HuH-7 (cell line): ENCODE results near the gene ANXA7.
"Not testable (repeated sequence)": the region's sequence is repeated elsewhere in the genome, so short reads cannot be mapped to it uniquely, and the experiment has no call there.

Experiments used
- DNase-seq: peaks from one replicate; pipeline ENCODE4 v3.0.0; 2011; ENCODE audit warnings: low spot score

The ANXA7 gene

GRCh38 chr10:73407495-73407894 lies 6.4 kb downstream of the ANXA7 start:
- DNase-seq = no peak

GRCh38 chr10:73406846-73407245 lies 7.0 kb downstream of the ANXA7 start:
- no peak for DNase-seq

GRCh38 chr10:73405556-73405955 lies 8.3 kb downstream of the ANXA7 start:
- DNase-seq = no peak

GRCh38 chr10:73404690-73405089 lies 9.2 kb downstream of the ANXA7 start:
- DNase-seq = no peak

- no peak for DNase-seq
Observed at GRCh38 chr10:73401636-73402035, 12.2 kb downstream of the ANXA7 start.

- no peak for DNase-seq
Observed at GRCh38 chr10:73399063-73399462, 14.8 kb downstream of the ANXA7 start.

GRCh38 chr10:73398024-73398423 lies 15.8 kb downstream of the ANXA7 start:
- no peak for DNase-seq

GRCh38 chr10:73394325-73394724 lies 19.5 kb downstream of the ANXA7 start:
- DNase-seq = not testable (repeated sequence)

GRCh38 chr10:73388228-73388627 lies 25.6 kb downstream of the ANXA7 start:
- DNase-seq = no peak

- no peak for DNase-seq
Observed at GRCh38 chr10:73386583-73386982, 27.3 kb downstream of the ANXA7 start.

- no peak for DNase-seq
Observed at GRCh38 chr10:73379064-73379748, 34.7 kb downstream of the ANXA7 start.

GRCh38 chr10:73376679-73377078 lies 37.2 kb downstream of the ANXA7 start:
- DNase-seq = no peak

GRCh38 chr10:73368238-73368637 lies 45.6 kb downstream of the ANXA7 start:
- DNase-seq = no peak

- no peak for DNase-seq
Observed at GRCh38 chr10:73366381-73367298, 47.2 kb downstream of the ANXA7 start.

- DNase-seq = no peak
Observed at GRCh38 chr10:73364964-73365363, 48.9 kb downstream of the ANXA7 start.

GRCh38 chr10:73359492-73359891 lies 54.4 kb downstream of the ANXA7 start:
- no peak for DNase-seq

GRCh38 chr10:73358331-73359279 lies 55.3 kb downstream of the ANXA7 start, which contains the start of gene CFAP70:
TSS of gene CFAP70 (minus strand) at chr10:73358864. CDS start at chr10:73354796, 4,068 bp downstream.
- DNase-seq = peak; percentile 82

- DNase-seq = no peak
Observed at GRCh38 chr10:73357821-73358220, 56.0 kb downstream of the ANXA7 start.

- no peak for DNase-seq
Observed at GRCh38 chr10:73357166-73357565, 56.7 kb downstream of the ANXA7 start.

- no peak for DNase-seq
Observed at GRCh38 chr10:73344269-73344668, 69.6 kb downstream of the ANXA7 start.

GRCh38 chr10:73340121-73340520 lies 73.7 kb downstream of the ANXA7 start:
- no peak for DNase-seq

GRCh38 chr10:73339436-73339835 lies 74.4 kb downstream of the ANXA7 start:
- DNase-seq = no peak
